Neural cell (in vitro differentiated cells): ENCODE data around the gene TNFRSF6B. TPM values are rescaled to one million over a fixed set of nuclear protein-coding genes. Genes with fewer than 3 reads are reported as not detected.

Experiments used
- H2AFZ ChIP-seq: fragments of 200-600, 300-800 bp; sonication (generic), shearing (Covaris generic); 2 replicates; pipeline ENCODE4 v1.6.0; 2014; ENCODE audit warnings: low read depth, mild to moderate bottlenecking, antibody characterized with exemption, low read length, moderate library complexity
- H3F3A ChIP-seq: fragments of 200-600 bp; shearing (Covaris generic); 2 replicates; pipeline ENCODE4 v1.6.1; 2016; ENCODE audit warnings: mild to moderate bottlenecking, moderate library complexity, mixed read lengths, antibody characterized with exemption, low read length; ENCODE audit not compliant: insufficient read depth, poor library complexity, severe bottlenecking
- H3K27ac ChIP-seq: fragments of 200-600, 300-800 bp; sonication (generic), shearing (Covaris generic); 2 replicates; pipeline ENCODE4 v1.5.1; 2014; ENCODE audit warnings: mild to moderate bottlenecking, low read length, moderate library complexity
- H3K27me3 ChIP-seq: fragments of 300-800, 200-600 bp; sonication (generic), shearing (Covaris generic); 2 replicates; pipeline ENCODE4 v1.6.0; 2014; ENCODE audit warnings: mild to moderate bottlenecking, low read depth, low read length, moderate library complexity; ENCODE audit not compliant: insufficient read depth
- H3K36me3 ChIP-seq: fragments of 300-800, 200-600 bp; sonication (generic), shearing (Covaris generic); 2 replicates; pipeline ENCODE4 v1.5.1; 2014; ENCODE audit warnings: mild to moderate bottlenecking, antibody characterized with exemption, low read length, moderate library complexity; ENCODE audit not compliant: insufficient read depth
- H3K4me2 ChIP-seq: fragments of 300-800, 200-600 bp; sonication (generic), shearing (Covaris generic); 2 replicates; pipeline ENCODE4 v1.6.0; 2014; ENCODE audit warnings: mild to moderate bottlenecking, low read length
- H3K4me3 ChIP-seq: fragments of 300-800, 200-600 bp; sonication (generic), shearing (Covaris generic); 2 replicates; pipeline ENCODE4 v1.5.1; 2014; ENCODE audit warnings: mild to moderate bottlenecking, low read length, moderate library complexity
- H3K79me2 ChIP-seq: fragments of 200-600 bp; shearing (Covaris generic); replicated peaks from 2 replicates; pipeline ENCODE4 v1.6.0; 2014; ENCODE audit warnings: mild to moderate bottlenecking, low read length, moderate library complexity; ENCODE audit not compliant: insufficient read depth
- H3K9ac ChIP-seq: fragments of 300-800, 200-600 bp; sonication (generic), shearing (Covaris generic); 2 replicates; pipeline ENCODE4 v1.6.1; 2016; ENCODE audit warnings: mild to moderate bottlenecking, low read length, mixed read lengths
- H3K9me2 ChIP-seq: fragments of 200-600 bp; shearing (Covaris generic); 2 replicates; pipeline ENCODE4 v1.6.1; 2016; ENCODE audit warnings: mild to moderate bottlenecking, low read length, mixed read lengths; ENCODE audit not compliant: insufficient read depth
- H3K9me3 ChIP-seq: fragments of 200-600, 300-800 bp; sonication (generic), shearing (Covaris generic); 2 replicates; pipeline ENCODE4 v1.6.1; 2016; ENCODE audit warnings: mild to moderate bottlenecking, mixed run types, low read length, moderate library complexity, mixed read lengths
- H4K20me1 ChIP-seq: fragments of 200-600 bp; shearing (Covaris generic); 2 replicates; pipeline ENCODE4 v1.6.1; 2016; ENCODE audit warnings: mild to moderate bottlenecking, mixed run types; ENCODE audit not compliant: insufficient read depth
- CTCF ChIP-seq: fragments of 450-650 bp; IDR thresholded peaks from 2 replicates; pipeline ENCODE4 v1.5.1; 2014; ENCODE audit warnings: antibody characterized with exemption, mild to moderate bottlenecking, moderate library complexity; ENCODE audit not compliant: poor library complexity, severe bottlenecking
- EP300 ChIP-seq: fragments of 450-650 bp; conservative IDR thresholded peaks from 2 replicates; pipeline ENCODE4 v1.6.1; 2014; ENCODE audit warnings: antibody characterized with exemption, mild to moderate bottlenecking, moderate library complexity; ENCODE audit not compliant: poor library complexity, severe bottlenecking
- EZH2 ChIP-seq: fragments of 200-600, 300-800 bp; shearing (Covaris generic), sonication (generic); IDR thresholded peaks from 2 replicates; pipeline ENCODE4 v1.6.1; 2014; ENCODE audit warnings: antibody characterized with exemption, low read length, borderline replicate concordance, mild to moderate bottlenecking; ENCODE audit not compliant: insufficient read depth, poor library complexity, severe bottlenecking
- MXI1 ChIP-seq: fragments of 450-650 bp; conservative IDR thresholded peaks from 2 replicates; pipeline ENCODE4 v1.6.1; 2014; ENCODE audit warnings: antibody characterized with exemption, mild to moderate bottlenecking; ENCODE audit not compliant: poor library complexity, severe bottlenecking
- POLR2AphosphoS5 ChIP-seq: IDR thresholded peaks from 2 replicates; pipeline ENCODE4 v1.6.1; 2012
- RAD21 ChIP-seq: fragments of 450-650 bp; conservative IDR thresholded peaks from 2 replicates; pipeline ENCODE4 v1.6.1; 2014; ENCODE audit warnings: antibody characterized with exemption, mild to moderate bottlenecking, moderate library complexity
- REST ChIP-seq: IDR thresholded peaks from 2 replicates; pipeline ENCODE4 v1.6.1; 2012; ENCODE audit warnings: borderline replicate concordance
- SMC3 ChIP-seq: fragments of 450-650 bp; conservative IDR thresholded peaks from 2 replicates; pipeline ENCODE4 v1.6.1; 2014; ENCODE audit warnings: antibody characterized with exemption, mild to moderate bottlenecking, moderate library complexity; ENCODE audit not compliant: poor library complexity
- TAF1 ChIP-seq: IDR thresholded peaks from 2 replicates; pipeline ENCODE4 v1.6.1; 2012; ENCODE audit warnings: low read depth
- polyA plus RNA-seq: library from polyadenylated mRNA; depleted of rRNA; stranded (reverse); fragments of >200 nt; gene quantifications from 2 replicates; pipeline ENCODE4 v1.2.3, GENCODE V29; 2014

The TNFRSF6B gene
- polyA plus RNA-seq, 1 donor from 2014 or later = 9.4 TPM

- Histone ChIP-seq H3K4me2 (no peak overlapping the region), H3K9me2 (no peaks in the 10 kb centered on the region), H3K27me3 (no peaks in the 10 kb centered on the region), H3K36me3 (no peaks in the 10 kb centered on the region), H3K9me3 (no peaks in the 10 kb centered on the region), H2AFZ (no peak overlapping the region), H3K79me2 (no peaks in the 10 kb centered on the region), H3K27ac (no peak overlapping the region), H3K9ac (no peak overlapping the region), H3K4me3 (no peak overlapping the region), H3F3A (no peaks in the 10 kb centered on the region), H4K20me1 (no peaks in the 10 kb centered on the region)
- no peak for TF ChIP-seq POLR2AphosphoS5
- no peak for TF ChIP-seq SMC3
- TF ChIP-seq REST = no peak
- no peak for TF ChIP-seq TAF1
- TF ChIP-seq EP300 = no peak
- no peak for TF ChIP-seq EZH2
- TF ChIP-seq MXI1 = no peak
- no peak for TF ChIP-seq CTCF
- TF ChIP-seq RAD21 = no peak
Observed at GRCh38 chr20:63745424-63745805, 49.0 kb downstream of the TNFRSF6B start.

- no peaks in the 10 kb centered on the region for H3F3A ChIP-seq
- H2AFZ ChIP-seq = no peak overlapping the region
- no peaks in the 10 kb centered on the region for H3K9me3 ChIP-seq
- no peaks in the 10 kb centered on the region for H3K9me2 ChIP-seq
- no peak overlapping the region for H3K4me3 ChIP-seq
- H3K36me3 ChIP-seq = no peaks in the 10 kb centered on the region
- no peak overlapping the region for H3K9ac ChIP-seq
- H3K4me2 ChIP-seq = no peak overlapping the region
- no peaks in the 10 kb centered on the region for H4K20me1 ChIP-seq
- H3K79me2 ChIP-seq = no peaks in the 10 kb centered on the region
- TF ChIP-seq REST (no peak), MXI1 (no peak), SMC3 (no peak), RAD21 (no peak), EP300 (no peak), TAF1 (no peak)
- no peaks in the 10 kb centered on the region for H3K27me3 ChIP-seq
- H3K27ac ChIP-seq = no peak overlapping the region
Observed at GRCh38 chr20:63745961-63746731, 49.7 kb downstream of the TNFRSF6B start.
